ENCODE measurements around the gene GNPDA1. TPM values are rescaled to one million over a fixed set of nuclear protein-coding genes. Genes with fewer than 3 reads are reported as not detected.
A peak's percentile ranks its signal among the peaks of the same experiment; 100 is the strongest.

The GNPDA1 gene
- polyA plus RNA-seq, 1 of the 3 experiments (the other 2 are of a cell fraction): 23.9 TPM

DNA sequence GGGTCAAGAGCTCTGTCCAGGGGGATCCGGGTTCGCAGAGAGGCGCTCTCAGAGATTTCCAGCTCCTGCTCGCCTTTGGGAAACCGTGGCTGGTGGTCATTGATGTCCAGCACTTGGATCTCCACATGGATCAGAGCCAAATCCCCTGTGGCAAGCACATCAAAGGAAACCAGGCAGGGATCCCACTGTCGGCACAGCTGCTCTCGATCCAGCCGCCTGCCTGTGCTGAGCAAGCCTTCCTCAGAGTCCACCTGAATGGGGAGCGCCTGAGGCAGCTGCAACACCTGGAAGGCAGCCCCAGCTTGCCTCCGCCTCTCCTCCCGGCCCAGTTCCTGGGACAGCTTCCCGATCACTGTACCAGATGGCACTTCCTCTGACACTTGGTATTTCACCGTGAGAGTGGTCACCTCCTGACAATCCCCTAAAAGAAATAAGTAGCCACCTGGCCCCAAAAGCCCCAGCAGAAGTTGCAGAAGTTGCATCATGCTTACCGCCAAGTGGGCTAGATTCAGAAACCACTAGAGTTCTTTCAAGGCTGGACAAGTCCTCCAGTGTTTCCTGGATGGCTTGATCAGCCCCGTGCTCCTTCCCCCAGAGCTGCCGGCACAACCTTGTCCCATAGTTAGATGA is 55.3 kb downstream of the GNPDA1 start:
- no peaks in the 10 kb centered on the region for H3K27me3 ChIP-seq (ENCODE audit: insufficient read depth)
- no peaks in the 10 kb centered on the region for H4K20me1 ChIP-seq (ENCODE audit: insufficient read depth)
- H3F3A ChIP-seq (replicated peaks; ENCODE audit: insufficient read depth): no peaks in the 10 kb centered on the region
- TF ChIP-seq ZBTB33 (IDR thresholded peaks at IDR 0.05; ENCODE audit: borderline replicate concordance, low read depth) (no peak), YY1 (IDR thresholded peaks at IDR 0.05; ENCODE audit: low read depth) (no peak), POLR2AphosphoS5 (IDR thresholded peaks at IDR 0.05; ENCODE audit: low read depth, low read length) (no peak), FOXM1 (IDR thresholded peaks at IDR 0.05; ENCODE audit: low read depth) (no peak), NFIC (IDR thresholded peaks at IDR 0.05; ENCODE audit: borderline replicate concordance) (no peak), RAD21 (IDR thresholded peaks at IDR 0.05; ENCODE audit: low read length) (no peak), ELF1 (IDR thresholded peaks at IDR 0.05) (no peak), TEAD4 (IDR thresholded peaks at IDR 0.05; ENCODE audit: borderline replicate concordance, insufficient read depth) (no peak), GATA2 (CRISPR knock-in tag; IDR thresholded peaks at IDR 0.05) (no peak), RFX5 (IDR thresholded peaks at IDR 0.05; ENCODE audit: low read length) (no peak), IRF3 (IDR thresholded peaks at IDR 0.05; ENCODE audit: low read depth, low read length) (no peak), RCOR1 (IDR thresholded peaks at IDR 0.05; ENCODE audit: low read length) (no peak), SIN3A (IDR thresholded peaks at IDR 0.05; ENCODE audit: borderline replicate concordance, low read depth, low read length) (no peak), JUND (IDR thresholded peaks at IDR 0.05) (no peak), MEF2A (IDR thresholded peaks at IDR 0.05; ENCODE audit: borderline replicate concordance, low read depth) (no peak), NRF1 (IDR thresholded peaks at IDR 0.05; ENCODE audit: low read depth, low read length) (no peak)
- TF ChIP-seq, protein P1, sequence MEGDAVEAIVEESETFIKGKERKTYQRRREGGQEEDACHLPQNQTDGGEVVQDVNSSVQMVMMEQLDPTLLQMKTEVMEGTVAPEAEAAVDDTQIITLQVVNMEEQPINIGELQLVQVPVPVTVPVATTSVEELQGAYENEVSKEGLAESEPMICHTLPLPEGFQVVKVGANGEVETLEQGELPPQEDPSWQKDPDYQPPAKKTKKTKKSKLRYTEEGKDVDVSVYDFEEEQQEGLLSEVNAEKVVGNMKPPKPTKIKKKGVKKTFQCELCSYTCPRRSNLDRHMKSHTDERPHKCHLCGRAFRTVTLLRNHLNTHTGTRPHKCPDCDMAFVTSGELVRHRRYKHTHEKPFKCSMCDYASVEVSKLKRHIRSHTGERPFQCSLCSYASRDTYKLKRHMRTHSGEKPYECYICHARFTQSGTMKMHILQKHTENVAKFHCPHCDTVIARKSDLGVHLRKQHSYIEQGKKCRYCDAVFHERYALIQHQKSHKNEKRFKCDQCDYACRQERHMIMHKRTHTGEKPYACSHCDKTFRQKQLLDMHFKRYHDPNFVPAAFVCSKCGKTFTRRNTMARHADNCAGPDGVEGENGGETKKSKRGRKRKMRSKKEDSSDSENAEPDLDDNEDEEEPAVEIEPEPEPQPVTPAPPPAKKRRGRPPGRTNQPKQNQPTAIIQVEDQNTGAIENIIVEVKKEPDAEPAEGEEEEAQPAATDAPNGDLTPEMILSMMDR (IDR thresholded peaks at IDR 0.05): no peak
- TF ChIP-seq, protein P2, sequence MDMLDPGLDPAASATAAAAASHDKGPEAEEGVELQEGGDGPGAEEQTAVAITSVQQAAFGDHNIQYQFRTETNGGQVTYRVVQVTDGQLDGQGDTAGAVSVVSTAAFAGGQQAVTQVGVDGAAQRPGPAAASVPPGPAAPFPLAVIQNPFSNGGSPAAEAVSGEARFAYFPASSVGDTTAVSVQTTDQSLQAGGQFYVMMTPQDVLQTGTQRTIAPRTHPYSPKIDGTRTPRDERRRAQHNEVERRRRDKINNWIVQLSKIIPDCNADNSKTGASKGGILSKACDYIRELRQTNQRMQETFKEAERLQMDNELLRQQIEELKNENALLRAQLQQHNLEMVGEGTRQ (IDR thresholded peaks at IDR 0.05; ENCODE audit: borderline replicate concordance, low read depth, low read length): no peak
- TF ChIP-seq, protein P3, sequence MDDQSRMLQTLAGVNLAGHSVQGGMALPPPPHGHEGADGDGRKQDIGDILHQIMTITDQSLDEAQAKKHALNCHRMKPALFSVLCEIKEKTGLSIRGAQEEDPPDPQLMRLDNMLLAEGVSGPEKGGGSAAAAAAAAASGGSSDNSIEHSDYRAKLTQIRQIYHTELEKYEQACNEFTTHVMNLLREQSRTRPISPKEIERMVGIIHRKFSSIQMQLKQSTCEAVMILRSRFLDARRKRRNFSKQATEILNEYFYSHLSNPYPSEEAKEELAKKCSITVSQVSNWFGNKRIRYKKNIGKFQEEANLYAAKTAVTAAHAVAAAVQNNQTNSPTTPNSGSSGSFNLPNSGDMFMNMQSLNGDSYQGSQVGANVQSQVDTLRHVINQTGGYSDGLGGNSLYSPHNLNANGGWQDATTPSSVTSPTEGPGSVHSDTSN (IDR thresholded peaks at IDR 0.05): no peak
- TF ChIP-seq, protein P4, sequence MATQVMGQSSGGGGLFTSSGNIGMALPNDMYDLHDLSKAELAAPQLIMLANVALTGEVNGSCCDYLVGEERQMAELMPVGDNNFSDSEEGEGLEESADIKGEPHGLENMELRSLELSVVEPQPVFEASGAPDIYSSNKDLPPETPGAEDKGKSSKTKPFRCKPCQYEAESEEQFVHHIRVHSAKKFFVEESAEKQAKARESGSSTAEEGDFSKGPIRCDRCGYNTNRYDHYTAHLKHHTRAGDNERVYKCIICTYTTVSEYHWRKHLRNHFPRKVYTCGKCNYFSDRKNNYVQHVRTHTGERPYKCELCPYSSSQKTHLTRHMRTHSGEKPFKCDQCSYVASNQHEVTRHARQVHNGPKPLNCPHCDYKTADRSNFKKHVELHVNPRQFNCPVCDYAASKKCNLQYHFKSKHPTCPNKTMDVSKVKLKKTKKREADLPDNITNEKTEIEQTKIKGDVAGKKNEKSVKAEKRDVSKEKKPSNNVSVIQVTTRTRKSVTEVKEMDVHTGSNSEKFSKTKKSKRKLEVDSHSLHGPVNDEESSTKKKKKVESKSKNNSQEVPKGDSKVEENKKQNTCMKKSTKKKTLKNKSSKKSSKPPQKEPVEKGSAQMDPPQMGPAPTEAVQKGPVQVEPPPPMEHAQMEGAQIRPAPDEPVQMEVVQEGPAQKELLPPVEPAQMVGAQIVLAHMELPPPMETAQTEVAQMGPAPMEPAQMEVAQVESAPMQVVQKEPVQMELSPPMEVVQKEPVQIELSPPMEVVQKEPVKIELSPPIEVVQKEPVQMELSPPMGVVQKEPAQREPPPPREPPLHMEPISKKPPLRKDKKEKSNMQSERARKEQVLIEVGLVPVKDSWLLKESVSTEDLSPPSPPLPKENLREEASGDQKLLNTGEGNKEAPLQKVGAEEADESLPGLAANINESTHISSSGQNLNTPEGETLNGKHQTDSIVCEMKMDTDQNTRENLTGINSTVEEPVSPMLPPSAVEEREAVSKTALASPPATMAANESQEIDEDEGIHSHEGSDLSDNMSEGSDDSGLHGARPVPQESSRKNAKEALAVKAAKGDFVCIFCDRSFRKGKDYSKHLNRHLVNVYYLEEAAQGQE (IDR thresholded peaks at IDR 0.05; ENCODE audit: low read depth, low read length): no peak
- peaks cover 0 to 17% of the 10 kb centered on the region in 2 experiments; a peak in 2 of 4 replicates for H3K4me1 ChIP-seq (ENCODE audit: control insufficient read depth in 1 of 2, insufficient read depth in 2 of 2, low read depth in 1 of 2, low read length in 1 of 2)
- no peak overlapping the region for H3K27ac ChIP-seq (ENCODE audit: low read depth in 2 of 2, low read length in 1 of 2)
- no peaks in the 10 kb centered on the region for H3K9me2 ChIP-seq
- no peaks in the 10 kb centered on the region for H3K79me2 ChIP-seq (ENCODE audit: insufficient read depth)
- POLR2A ChIA-PET: no interaction called here
- CTCF ChIA-PET: interaction anchor here (0.9 to 9.7 kb wide), 11 partner anchors 13 to 292 kb away, joined by 3 to 325 read pairs (median 47); partner anchors contain the start of genes PCDH1 and RNF14
- 68% methylated on average over 11 of the region's 16 CpGs for WGBS (ENCODE audit: low lambda C conversion rate)
- H3K4me2 ChIP-seq: no peak overlapping the region
- no peak overlapping the region for H3K9ac ChIP-seq
- H3K36me3 ChIP-seq (replicated peaks in 1 of 2; ENCODE audit: control insufficient read depth in 1 of 2, insufficient read depth in 2 of 2, low read length in 1 of 2): no peaks in the 10 kb centered on the region
- no peaks in the 10 kb centered on the region for H3K9me3 ChIP-seq
- DNase-seq: peak; percentile 42
- no peak overlapping the region for H2AFZ ChIP-seq (ENCODE audit: low read depth)
- H3K4me3 ChIP-seq (ENCODE audit: low read depth in 2 of 2, low read length in 1 of 2): no peak overlapping the region

Measured in SK-N-SH (cell line).